ENCODE data around the gene FLRT2. TPM values are rescaled to one million over a fixed set of nuclear protein-coding genes. Genes with fewer than 3 reads are reported as not detected.

FLRT2 gene
- total RNA-seq, 2 donors from 2014 or later = 6.8 to 59.1 TPM

DNA sequence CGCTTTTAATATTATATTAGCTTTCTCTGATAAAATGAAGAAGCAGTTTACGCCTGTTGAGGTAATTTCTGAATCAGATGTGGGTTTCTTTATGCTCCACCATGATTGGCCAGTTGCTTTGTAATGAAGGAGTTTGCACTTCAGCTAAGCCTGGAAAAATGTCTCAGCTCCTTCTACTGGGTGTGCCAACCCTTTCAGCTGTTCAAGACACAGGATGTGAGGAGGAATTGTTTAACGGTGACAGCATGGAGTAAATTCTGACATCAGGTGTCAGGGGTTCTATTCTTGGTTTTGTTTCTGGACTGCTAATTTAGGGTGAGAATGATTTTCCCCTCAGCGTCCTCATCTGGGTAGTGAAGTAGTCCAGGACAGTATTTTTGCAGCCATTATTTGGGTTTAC is 43.5 kb downstream of the FLRT2 start:
- no peaks in the 10 kb centered on the region for H3K4me1 ChIP-seq (replicated peaks)
- no peaks in the 10 kb centered on the region for H3K27me3 ChIP-seq (replicated peaks; ENCODE audit: insufficient read depth)
- H3K27ac ChIP-seq = no peak overlapping the region
- no peaks in the 10 kb centered on the region for H3K9me3 ChIP-seq
- no peak overlapping the region for H3K4me3 ChIP-seq
- no peak for TF ChIP-seq POLR2A (IDR thresholded peaks at IDR 0.05)
- intact Hi-C loops (cut with DNase I) = no loop called here
- DNase-seq (ENCODE audit: low spot score) = no peak
- WGBS = 85% methylated on average over 4 of the region's 4 CpGs
- no peaks in the 10 kb centered on the region for H3K36me3 ChIP-seq

DNA sequence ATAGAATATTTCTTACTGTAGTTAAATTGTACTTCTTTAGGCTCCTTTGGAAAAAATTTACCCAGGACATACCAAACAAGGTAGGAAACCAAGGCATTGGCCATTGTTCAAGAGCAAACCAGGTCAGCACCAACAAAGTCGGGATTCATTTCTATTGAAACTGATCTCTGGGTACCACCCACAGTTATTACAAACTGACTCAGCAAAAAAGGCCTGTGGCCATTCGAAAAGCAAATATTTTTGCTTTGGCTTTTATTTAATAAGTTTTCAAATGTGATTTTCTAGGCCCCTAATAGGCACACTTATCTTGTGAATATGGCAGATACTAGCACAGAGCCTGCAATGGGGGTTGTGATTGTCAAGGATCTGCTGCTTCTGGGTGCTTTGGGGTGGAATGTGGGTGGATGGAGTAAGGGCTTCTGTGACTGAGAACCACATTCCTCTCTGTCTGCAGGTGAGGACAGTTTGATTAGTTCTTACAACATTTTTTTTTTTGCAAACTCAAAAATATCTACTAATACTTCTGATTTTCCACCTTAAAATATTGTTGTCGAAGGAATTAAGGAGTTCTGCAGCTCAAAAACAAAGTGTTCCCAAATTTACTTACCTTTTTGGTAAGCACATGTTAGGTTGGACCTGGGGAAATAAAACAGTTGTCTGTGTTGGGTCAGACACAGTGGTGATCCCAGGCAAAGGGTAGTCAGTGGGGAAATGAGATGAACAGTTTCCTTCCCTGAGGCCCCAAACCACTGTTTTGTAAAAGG is 45.1 kb downstream of the FLRT2 start:
- Histone ChIP-seq H3K9me3 (no peaks in the 10 kb centered on the region), H3K4me1 (replicated peaks) (no peaks in the 10 kb centered on the region), H3K27ac (no peak overlapping the region), H3K4me3 (no peak overlapping the region), H3K36me3 (no peaks in the 10 kb centered on the region), H3K27me3 (replicated peaks; ENCODE audit: insufficient read depth) (no peaks in the 10 kb centered on the region)
- DNase-seq (ENCODE audit: low spot score) = no peak
- intact Hi-C loops (cut with DNase I) = no loop called here
- 72% methylated on average over 3 of the region's 3 CpGs for WGBS
- no peak for TF ChIP-seq POLR2A (IDR thresholded peaks at IDR 0.05)
- no peak for TF ChIP-seq POLR2AphosphoS5 (IDR thresholded peaks at IDR 0.05)
- TF ChIP-seq, protein P1, sequence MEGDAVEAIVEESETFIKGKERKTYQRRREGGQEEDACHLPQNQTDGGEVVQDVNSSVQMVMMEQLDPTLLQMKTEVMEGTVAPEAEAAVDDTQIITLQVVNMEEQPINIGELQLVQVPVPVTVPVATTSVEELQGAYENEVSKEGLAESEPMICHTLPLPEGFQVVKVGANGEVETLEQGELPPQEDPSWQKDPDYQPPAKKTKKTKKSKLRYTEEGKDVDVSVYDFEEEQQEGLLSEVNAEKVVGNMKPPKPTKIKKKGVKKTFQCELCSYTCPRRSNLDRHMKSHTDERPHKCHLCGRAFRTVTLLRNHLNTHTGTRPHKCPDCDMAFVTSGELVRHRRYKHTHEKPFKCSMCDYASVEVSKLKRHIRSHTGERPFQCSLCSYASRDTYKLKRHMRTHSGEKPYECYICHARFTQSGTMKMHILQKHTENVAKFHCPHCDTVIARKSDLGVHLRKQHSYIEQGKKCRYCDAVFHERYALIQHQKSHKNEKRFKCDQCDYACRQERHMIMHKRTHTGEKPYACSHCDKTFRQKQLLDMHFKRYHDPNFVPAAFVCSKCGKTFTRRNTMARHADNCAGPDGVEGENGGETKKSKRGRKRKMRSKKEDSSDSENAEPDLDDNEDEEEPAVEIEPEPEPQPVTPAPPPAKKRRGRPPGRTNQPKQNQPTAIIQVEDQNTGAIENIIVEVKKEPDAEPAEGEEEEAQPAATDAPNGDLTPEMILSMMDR (IDR thresholded peaks at IDR 0.05) = no peak

DNA sequence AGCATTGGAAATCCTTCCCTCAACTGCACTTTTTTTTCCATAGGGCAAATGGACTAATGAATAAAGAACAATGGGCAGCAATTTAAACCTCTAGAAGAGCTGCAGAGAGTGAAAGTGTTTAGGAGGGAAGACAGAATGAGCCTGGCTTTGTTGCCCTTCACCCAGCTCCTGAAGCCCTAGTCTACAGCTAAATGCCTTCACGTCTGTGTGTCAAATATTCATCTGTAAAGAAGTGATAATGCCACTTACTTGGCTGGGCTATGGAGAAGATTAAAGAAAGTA is 45.6 kb downstream of the FLRT2 start:
- DNase-seq (ENCODE audit: low spot score) = no peak
- no peak overlapping the region for H3K27ac ChIP-seq
- TF ChIP-seq POLR2A (IDR thresholded peaks at IDR 0.05) = no peak
- TF ChIP-seq, protein P1 (IDR thresholded peaks at IDR 0.05) = no peak
- no peak for TF ChIP-seq POLR2AphosphoS5 (IDR thresholded peaks at IDR 0.05)
- H3K36me3 ChIP-seq = no peaks in the 10 kb centered on the region
- no peaks in the 10 kb centered on the region for H3K4me1 ChIP-seq (replicated peaks)
- 94% methylated on average over 1 of the region's 1 CpG for WGBS
- no peaks in the 10 kb centered on the region for H3K27me3 ChIP-seq (replicated peaks; ENCODE audit: insufficient read depth)
- no peaks in the 10 kb centered on the region for H3K9me3 ChIP-seq
- H3K4me3 ChIP-seq = no peak overlapping the region
- intact Hi-C loops (cut with DNase I) = no loop called here

DNA sequence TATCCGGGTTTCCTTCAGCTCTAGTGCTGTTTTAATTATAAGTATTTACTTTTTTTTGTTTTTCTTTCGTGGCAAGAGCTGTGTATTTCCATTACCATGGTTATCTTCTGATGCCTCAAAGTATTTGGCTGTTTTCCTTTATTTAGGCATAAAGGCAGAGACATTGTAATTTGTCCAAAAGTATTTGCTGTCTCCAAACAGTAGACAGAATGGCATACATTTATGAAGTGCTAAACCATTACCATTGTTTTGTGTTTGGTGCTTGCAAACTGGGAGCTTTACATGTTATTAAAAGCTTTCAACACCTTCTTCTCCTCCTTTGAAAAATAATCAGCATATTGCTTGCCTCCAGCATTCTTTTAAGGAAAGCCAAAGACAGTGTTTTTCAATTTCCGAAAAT is 46.3 kb downstream of the FLRT2 start:
- Histone ChIP-seq H3K27me3 (replicated peaks; ENCODE audit: insufficient read depth) (no peaks in the 10 kb centered on the region), H3K4me1 (replicated peaks) (no peaks in the 10 kb centered on the region), H3K4me3 (no peak overlapping the region), H3K9me3 (no peaks in the 10 kb centered on the region), H3K27ac (no peak overlapping the region), H3K36me3 (no peaks in the 10 kb centered on the region)
- TF ChIP-seq POLR2AphosphoS5 (IDR thresholded peaks at IDR 0.05) = no peak
- no peak for TF ChIP-seq POLR2A (IDR thresholded peaks at IDR 0.05)
- TF ChIP-seq, protein P1 (IDR thresholded peaks at IDR 0.05) = no peak
- intact Hi-C loops (cut with DNase I) = no loop called here
- 59% methylated on average over 3 of the region's 3 CpGs for WGBS
- no peak for DNase-seq (ENCODE audit: low spot score)

DNA sequence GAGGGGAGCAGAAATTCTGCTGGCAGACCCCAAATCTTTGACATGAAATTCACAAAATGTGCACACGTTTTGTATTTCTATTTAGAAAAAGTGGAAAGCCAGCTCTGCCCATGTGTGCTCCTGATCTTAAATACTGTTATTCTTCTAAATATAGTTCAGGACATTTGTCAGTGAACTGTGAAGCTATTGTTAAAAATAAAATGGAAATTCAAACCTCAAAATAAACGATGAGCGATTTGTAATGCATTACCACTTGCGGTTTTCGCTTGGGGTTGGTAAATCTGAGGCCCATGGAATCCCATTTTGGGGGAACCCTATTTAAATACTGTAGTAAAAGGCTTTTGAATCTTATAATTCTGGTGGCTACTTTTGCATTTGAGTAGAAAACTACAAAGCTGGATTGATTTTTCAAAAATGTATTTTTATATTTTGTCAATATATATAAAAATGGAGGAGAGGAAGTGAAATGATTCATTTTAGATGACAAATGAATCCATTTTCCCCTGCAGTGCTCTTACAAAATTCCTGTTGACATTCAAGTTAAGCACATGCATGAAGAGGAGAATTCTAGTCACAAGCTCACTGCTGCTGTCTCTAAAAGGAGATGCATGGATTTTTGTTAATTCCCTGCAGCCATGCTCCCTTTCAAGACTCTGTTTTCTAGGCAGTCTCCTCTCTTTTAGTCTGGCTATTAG is 47.1 kb downstream of the FLRT2 start:
- TF ChIP-seq POLR2A (IDR thresholded peaks at IDR 0.05) (no peak), POLR2AphosphoS5 (IDR thresholded peaks at IDR 0.05) (no peak)
- TF ChIP-seq, protein P1 (IDR thresholded peaks at IDR 0.05) = no peak
- no peak overlapping the region for H3K4me3 ChIP-seq
- no peak overlapping the region for H3K27ac ChIP-seq
- H3K27me3 ChIP-seq (replicated peaks; ENCODE audit: insufficient read depth) = no peaks in the 10 kb centered on the region
- intact Hi-C loops (cut with DNase I) = no loop called here
- H3K36me3 ChIP-seq = no peaks in the 10 kb centered on the region
- WGBS = 86% methylated on average over 5 of the region's 5 CpGs
- H3K4me1 ChIP-seq (replicated peaks) = no peaks in the 10 kb centered on the region
- no peak for DNase-seq (ENCODE audit: low spot score)
- no peaks in the 10 kb centered on the region for H3K9me3 ChIP-seq
